Prostate gland (tissue), 2 donors: ENCODE data around the gene ACER3.

ENCODE experiments used
- CTCF ChIP-seq, 4 experiments: fragments of 200-600 bp in 2 of 4; fragments of 450-650 bp in 2 of 4; sonication (generic) in 2 of 4; IDR thresholded peaks; 1 replicate in 3 of 4; 2 replicates in 1 of 4; pipeline ENCODE4 v1.5.1; 2016 to 2019; ENCODE audit warnings: antibody characterized with exemption in 4 of 4, mild to moderate bottlenecking in 2 of 4, moderate library complexity in 2 of 4
- POLR2A ChIP-seq: fragments of 450-650 bp; IDR thresholded peaks from one replicate; pipeline ENCODE4 v1.6.1; 2016; ENCODE audit warnings: antibody characterized with exemption, mild to moderate bottlenecking
- POLR2AphosphoS5 ChIP-seq: sonication (generic); formaldehyde crosslinking; IDR thresholded peaks from one replicate; pipeline ENCODE4 v1.6.1; 2017; ENCODE audit warnings: antibody characterized with exemption

DNA sequence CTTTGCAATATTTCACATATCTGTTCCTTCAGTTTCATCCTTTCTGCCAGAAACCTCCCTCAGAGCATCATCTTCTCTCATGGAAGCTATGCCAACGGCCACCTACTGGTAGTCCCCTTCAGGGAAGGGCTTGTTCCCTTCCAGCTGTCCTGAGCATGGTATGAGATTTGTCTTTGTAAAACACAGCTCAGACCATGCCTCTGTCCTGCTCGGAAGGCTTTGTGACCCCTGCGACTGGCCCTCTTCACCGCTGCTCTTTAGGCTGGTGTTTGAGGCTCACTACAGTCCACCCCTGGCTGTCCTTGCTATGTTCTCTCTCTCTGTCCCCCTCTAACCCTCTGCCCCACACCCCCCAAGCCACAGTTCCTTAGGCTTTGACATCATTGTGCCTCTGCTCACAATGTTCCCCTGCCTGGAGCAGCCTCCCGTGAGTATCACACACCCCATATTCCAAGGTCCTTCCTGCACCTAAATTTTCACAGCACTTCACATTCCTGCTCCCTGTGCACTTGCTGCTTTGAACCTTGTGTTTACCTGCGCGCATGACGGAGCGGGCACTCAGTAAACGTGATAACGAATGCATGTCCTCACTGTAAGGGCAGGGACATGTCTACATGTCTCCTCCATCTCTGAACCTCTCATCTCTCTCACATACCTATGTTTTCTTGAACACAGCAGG, 24.0 kb upstream of the ACER3 start:
- TF ChIP-seq POLR2A (no peak), CTCF (IDR thresholded peaks at IDR 0.05) (no peak), POLR2AphosphoS5 (no peak)
